ENCODE measurements around the gene MITF.

DNA sequence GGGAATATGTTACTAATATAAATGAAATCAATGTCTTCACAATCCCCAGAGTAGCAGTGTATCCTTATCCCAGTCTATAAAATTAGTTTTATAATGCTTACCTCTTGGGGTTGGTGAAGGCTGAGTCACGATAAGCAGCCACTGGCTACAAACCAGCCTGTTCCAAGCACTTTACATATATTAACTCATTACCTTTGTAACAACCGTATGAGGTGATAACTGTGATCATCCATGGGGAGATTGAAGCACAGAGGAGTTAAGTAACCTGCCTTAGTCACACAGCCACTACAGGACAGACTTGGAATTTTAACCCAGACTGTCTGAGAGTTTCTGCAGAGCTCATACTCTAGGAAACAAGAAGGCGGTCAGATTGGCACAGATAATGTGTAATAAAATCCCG, 43.3 kb upstream of the MITF start:
- TF ChIP-seq POLR2AphosphoS5 (IDR thresholded peaks at IDR 0.05; ENCODE audit: borderline replicate concordance, low read depth, low read length) (no peak), EZH2 (IDR thresholded peaks at IDR 0.05) (no peak)
